HG03457 (cell line): ENCODE results near the gene AKNA.

Experiments used
- ATAC-seq: cut with Tn5 transposase; IDR thresholded peaks from one replicate; pipeline ENCODE4 v1.9.1; 2021; ENCODE audit warnings: moderate number of reproducible peaks; ENCODE audit not compliant: unreplicated experiment

AKNA gene

DNA sequence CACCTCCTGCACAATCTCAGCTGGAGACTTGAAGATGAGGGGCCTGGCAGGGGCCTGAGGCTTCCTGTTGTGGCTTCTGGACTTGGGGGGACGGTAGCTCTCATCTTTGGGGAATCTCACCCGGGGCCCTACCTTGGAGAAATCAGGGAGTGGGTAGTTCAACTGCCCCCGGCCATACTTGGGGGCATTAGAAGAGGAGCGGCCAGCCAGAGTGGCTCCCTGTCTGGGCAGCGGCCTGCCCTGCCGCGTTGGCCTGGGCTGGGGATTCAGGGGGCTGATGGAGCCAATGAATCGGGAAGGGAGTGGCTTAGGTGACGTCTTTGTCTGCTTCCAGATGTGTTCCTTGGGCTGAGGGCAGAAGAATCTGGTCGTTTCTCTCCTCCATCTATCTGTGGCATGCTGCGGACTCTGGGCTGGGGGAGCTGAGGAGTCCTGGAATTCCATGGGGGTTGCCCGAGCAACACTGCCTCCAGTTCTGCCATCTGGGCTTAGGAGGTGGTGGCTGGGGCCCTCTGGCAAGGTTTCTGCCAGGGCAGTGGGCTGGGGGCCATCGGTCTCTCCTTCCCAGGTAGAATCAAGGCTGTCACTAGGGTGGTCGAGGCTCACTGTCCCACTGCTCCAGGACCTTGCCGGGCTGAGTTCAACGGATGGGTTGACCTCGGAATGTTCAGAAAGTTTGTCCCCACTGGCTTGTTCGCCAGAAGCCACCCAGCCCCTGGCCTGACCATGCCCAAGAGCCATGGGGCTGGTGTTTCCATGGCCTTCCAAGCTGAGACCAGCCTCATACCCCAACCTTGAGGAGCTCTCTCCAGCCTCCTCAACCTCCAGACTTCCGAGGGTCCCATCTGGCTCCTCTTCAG lies 11.0 kb downstream of the AKNA start:
- no peak for ATAC-seq

DNA sequence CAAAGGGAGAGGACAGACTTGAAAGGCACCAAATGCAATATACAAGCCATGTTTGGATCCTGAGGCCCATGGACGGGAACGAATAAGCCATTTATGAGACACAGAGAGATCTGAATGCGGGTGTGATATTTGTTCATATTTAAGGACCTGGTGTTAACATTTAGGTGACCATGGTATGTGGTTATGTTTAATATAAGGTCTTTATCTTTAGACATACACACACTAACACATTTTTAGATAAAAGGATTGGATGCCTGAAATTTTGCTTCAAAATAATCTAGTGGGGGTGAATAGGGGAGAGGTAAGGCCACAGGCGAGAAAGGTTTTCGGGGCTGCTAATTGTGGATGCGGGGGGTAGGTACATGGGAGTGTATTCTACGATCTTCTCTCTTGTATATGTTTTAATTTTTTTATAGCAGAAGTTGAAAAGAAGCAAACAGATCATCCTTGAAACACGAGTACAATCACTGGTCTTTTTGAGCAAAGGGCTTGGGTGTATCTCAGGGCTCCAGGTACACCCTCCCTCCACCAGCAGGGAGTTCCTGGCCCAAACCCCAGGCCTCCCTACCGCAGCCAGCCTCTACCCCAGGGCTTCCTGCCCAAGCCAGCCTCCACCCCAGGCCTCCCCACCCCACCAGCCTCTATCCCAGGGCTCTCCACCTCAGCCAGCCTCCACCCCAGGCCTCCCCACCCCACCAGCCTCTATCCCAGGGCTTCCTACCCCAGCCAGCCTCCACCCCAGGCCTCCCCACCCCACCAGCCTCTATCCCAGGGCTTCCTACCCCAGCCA lies 12.2 kb downstream of the AKNA start:
- ATAC-seq: no peak

DNA sequence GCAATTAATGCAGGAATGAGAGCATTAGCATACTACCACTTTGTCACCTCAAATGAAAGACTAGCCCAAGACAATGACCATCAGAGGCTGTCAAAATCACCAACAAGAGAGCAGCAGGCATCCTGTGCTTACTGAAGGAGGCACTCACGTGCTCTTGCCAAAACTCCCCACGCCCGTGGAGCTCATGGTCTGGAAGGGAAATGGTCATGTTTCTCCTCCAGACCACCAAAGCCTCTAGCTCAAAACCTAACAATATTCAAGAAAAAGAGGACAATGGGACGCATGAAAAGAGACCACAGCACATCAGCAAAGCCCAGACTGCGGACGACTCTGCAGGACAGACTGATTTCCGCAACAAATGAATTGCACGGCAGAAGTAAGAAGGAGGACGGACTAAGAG lies 12.8 kb downstream of the AKNA start:
- no peak for ATAC-seq

DNA sequence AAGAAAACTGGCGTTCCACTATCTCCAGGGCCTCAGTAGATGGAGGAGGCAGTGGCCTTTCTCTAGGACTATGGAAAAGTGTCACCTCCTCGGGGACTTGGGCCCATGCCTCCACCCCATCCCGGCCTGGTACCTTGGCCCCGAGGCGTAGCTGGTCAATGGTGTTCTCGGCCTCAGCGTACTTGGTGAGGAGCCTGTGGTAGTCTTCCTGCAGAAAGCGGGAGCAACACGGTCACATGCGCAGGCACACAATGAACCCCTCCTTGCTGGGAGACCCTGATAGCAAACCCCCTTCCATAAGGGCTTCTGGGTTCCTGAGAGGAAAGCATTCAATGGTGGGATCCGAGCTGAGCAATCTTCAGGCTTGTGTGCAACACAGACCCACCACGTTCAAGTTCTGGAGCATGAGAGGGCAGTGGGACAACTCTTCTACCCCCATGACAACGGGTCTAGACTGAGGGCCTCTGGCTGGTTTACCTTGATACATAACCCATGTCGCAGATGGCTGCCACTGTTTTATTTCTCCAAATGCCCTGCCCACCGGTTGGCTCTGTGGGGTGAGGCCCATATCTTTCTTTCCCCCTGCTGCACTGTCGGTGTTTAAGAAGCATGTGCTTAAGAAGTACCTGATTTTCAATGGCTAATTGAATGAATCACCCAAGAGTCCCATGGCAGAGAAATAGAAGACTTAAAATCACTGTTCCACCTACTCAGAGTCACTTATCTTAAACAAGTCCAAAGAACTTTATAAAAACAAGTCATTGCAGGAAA lies 13.6 kb downstream of the AKNA start:
- no peak for ATAC-seq

DNA sequence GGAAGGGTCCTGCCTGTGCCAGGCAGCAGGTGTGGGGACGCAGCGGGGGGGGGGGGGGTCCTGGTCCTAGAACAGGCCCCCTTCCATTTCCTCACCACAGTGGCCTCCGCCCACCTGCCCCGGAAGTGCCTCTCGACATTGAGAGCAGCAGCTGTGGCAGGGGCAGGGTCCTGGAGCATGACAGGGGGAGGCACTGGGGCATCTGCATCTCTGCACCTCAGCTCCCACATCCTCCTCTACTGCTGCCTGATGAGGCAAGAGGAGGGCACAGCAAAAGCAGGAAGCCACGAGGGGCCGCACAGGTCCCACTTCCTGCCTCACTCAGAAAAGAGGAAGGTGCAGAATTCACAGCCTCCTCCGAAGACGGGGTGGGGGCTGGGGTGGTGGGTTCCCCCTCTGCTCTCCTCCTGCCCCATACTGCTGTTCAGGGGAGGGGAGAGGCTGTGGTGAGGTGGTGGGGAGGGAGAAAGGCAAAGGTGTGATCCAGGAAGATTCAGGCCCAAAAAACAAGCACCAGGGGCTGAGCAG lies 14.8 kb downstream of the AKNA start:
- peak; percentile 88 for ATAC-seq

DNA sequence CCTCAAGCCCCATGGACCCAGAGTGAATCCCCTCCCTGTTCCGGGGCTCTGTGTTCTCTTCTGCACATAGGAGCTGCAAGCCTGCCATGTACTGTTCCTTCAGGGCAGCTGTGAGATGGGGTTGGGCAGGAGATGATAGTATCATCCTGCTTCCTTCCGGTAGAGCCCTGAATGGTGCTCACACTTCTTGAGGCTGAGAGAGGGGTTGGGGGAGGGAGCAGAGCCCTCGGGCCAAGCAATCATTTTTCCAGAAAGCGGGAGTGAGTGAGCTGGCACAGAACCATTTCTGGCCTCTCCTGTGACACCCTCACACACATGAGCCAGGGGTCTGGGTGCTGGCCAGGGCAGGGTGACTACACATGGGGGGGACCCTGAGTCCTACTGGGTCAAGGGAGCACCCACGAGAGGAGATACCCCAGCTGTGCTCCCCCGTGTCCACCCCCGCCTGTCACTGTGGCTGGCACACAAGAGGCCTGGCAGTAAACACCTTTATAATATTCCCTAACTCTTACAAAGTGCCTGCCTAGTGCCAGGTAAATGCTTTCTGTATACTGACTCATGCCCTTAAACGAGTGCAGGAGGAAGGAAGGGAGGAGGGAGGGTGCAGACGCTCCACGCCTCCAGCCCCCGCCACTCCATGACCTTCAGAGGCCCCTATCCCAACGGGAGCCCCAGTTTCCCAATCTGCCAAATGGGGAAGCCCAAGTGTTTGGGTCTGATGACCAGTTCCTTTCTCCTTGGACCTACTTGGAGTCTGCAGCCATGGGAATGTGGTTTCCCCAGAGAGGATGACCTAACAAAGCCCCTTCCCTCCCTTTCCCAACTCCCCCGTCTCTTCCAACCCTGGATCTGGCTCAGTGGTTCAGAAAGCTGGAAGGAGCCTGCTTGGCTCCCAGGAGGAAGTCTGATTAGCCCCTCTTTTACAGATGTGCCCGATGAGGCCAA lies 15.5 kb downstream of the AKNA start:
- ATAC-seq: no peak

DNA sequence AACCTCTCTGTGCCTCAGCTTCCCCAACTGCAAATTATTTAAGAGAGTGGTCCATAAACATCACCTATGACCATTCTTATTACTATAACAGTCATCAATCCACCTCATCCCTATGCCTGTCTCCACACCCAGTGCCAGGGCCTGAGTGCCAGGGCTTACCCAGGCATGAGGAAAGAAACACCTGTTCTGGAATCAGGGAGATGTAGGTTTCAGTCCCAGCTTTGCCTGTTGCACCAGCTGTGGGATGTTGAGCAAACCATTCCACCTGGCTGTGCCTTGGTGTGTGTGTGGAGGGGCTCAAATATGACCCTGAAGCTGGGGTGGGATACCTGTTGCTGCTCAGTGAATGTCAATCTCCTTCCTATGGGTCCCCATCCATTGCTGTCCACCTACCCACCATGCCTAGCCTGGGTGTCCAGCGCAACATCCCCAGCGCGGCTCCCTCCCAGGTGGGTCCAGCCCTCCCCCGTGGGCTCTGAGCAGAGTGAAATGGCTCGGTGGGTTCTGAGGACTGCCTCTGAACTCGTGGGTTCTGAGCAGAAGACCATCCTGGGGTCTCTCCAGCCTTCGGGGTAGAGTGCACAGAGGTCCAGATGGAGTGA lies 16.3 kb downstream of the AKNA start:
- no peak for ATAC-seq

DNA sequence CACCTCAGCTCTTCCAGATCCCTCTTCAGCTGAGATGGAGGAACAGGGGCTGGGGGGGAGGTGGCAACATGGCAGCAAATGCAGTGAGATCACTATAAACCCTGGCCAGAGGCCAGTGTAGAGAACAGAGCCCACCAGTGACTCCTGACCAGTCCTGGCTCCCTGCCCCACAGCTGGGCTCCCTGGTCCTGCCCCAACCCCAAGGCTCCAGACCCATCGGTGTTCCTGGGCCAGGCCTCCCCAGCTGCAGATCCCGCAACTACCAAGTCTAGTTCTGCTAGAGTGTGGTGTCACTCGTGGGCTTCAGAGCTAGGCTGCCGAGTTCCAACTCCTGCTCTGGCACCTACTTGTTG lies 16.8 kb downstream of the AKNA start:
- ATAC-seq: no peak

DNA sequence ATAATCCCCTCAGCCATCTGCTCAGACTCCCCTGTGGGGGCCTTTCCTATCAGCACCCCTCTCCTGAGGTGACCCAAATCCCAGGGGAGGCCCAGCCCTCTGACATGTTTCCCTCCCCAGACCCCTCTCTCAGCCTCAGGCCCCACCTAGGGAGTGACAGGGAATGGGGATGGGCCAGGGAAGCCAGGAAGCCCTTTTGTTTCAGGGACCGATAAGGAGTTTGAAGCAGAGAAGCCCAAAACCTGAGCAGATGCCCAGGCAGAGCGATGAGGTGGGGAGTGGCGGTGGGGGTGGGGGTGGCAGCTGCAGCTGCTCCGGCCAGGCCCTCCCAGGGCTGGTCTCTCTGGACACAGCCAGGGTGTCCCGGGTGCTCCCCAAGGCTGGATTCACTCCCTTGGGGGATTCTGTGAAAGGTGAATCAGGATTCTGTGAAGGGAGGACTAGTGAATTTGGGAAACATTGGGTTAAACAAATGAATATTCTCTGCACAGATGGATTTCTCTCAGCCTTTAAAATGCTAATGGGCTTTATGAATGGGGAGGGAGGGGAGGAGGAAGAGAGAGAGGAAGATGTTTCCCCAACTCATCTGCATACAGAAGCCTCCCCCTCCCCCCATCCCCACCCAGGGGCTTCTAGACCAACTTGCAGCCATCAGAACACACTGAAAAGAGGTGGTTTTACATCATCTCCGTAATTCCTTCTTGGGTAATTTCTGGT lies 17.4 kb downstream of the AKNA start:
- ATAC-seq: no peak

DNA sequence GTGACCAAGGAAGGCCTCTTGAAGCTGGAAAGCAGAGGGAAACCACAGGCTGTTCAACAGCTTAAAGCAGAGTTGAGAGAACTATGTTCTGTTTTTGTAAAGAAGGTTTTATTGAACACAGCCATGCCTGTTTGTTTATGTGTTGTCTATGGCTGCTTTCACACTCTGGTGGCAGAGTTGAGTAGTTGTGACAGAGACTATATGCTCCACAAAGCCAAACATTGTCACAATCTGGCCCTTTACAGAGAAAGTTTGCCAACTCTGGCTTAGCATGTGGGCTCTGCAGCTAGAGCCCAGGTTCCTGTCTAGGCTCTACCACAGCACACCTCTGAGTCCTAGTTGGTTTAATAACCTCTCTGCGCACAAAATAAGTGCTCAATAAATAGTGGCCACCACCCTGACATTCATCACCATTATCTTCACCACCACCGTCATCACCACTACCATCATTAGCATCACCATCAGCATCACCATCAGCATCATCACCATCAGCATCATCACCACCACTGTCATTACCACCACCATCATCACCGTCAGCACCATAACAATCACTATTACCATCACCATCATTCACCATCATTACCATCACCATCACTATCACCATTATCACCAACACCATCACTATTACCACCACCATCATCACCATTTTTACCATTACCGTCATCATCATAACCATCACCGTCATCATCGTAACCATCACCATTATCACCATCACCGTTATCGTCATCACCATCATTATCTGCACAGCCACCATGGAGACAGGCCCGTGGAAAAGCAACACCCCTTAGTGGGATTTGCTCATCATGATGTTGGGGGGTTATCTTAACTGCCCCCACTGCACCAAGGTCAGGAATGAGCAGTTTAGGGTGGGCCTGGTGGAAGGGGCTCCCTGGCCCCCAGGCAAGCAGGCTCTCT lies 18.3 kb downstream of the AKNA start:
- ATAC-seq: no peak

DNA sequence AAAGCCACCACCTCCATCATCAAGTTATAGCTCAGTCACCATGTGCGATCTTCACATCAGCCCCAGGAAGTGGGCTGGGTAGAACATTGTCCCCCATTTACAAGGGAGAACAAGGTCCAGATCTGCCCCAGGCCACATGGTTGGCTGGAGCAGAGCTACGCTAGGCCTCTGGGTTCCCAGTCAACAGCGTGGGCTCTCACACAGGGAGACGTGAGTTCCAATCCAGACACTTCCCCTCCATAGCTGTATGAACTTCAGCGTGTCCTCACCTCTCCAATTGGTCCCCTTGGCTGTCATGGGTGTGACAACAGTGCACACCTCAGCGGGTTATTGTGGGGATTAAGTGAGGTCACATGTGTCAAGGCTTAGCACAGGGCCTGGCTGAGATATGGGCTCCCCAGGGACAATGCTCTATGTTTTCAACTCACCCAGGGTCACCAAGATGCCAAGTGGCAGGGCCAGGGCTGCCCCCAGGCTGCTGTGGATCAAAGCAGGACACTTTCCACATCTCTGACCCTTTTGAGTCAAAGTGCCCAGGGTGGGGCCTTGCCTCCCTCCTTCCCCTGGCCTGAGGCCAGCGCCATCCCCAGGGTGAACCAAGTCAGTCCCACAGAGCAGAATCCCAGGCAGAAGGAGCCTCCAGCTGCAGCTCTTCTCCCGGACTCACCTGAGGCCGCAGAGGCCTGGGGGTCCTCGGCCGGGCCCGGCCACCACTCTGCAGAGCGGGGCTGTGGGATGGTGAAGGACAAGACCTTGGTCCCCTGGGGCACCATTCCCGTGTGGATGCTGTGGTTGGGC lies 19.8 kb downstream of the AKNA start:
- ATAC-seq: no peak

DNA sequence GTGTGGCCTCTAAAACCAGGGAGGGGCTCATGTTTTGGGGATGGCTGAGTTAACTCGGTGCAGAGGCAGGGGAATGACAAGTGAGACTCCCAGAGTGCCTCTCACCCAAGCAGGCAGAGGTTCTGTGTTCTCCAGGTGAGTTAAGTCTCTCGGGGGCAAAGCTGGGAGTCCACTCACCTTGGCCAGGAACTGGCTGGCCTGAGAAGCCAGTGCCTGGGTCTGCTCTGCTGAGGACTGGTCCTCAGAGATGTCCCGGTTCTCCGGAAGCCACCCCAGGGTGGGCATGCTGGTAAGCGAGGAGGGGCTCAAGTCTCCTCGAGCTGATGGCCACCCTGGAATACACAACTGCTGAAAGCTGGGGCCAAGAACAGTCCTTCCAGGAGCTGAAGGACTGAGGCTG lies 20.4 kb downstream of the AKNA start:
- no peak for ATAC-seq

DNA sequence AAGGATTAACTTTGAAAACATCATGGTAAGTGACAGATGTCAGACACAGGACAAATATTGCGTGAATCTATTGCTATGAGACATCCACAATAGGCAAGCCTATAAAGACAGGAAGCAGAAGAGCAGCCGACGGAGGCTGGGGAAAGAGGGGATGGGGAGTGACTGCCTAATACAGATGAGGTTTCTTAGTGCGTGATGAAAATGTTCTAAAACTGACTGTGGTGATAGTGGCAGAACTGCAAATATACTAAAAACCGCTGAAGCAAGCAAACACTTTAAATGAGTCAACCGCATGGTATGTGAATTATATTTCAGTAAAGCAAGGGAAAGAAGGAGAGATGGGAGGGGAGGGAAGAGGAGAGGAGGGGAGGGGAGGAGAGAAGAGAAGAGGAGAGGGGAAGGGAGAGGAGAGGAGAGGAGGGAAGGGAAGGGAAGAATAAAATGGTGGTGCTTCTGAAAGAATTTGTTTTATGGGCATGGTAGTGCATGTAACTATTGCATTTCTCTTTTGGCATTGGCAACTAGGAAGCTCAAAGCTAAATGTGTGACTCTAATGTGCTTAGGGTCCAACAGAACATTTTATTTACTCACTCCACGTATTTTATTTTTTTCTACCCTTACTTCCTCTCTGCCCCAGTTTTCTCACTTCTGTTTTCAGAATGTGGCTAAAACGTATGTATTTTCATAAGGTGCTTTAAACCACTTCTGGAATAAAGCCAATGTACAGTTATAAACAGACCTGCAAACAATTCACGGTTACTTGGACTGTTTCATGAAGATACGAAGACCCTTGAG lies 21.3 kb downstream of the AKNA start:
- ATAC-seq: no peak

DNA sequence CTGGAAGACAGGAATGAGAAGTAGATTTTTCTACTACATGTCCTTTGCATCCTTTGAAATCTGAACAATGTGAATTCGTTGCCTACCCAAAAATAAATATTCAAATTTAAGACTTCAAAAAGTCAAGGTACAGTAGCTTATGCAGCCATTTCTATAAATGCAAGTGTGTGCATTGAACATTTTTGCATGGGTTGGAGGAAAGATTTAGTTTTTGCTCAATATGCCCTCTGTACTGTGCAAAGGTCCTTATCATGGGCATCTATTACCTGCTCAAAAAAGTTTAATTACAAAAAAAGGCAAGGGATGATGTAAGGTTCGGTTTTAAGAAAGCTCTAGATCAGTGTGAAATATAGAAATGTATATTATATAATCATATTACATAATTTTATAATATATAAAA lies 22.6 kb downstream of the AKNA start:
- no peak for ATAC-seq

DNA sequence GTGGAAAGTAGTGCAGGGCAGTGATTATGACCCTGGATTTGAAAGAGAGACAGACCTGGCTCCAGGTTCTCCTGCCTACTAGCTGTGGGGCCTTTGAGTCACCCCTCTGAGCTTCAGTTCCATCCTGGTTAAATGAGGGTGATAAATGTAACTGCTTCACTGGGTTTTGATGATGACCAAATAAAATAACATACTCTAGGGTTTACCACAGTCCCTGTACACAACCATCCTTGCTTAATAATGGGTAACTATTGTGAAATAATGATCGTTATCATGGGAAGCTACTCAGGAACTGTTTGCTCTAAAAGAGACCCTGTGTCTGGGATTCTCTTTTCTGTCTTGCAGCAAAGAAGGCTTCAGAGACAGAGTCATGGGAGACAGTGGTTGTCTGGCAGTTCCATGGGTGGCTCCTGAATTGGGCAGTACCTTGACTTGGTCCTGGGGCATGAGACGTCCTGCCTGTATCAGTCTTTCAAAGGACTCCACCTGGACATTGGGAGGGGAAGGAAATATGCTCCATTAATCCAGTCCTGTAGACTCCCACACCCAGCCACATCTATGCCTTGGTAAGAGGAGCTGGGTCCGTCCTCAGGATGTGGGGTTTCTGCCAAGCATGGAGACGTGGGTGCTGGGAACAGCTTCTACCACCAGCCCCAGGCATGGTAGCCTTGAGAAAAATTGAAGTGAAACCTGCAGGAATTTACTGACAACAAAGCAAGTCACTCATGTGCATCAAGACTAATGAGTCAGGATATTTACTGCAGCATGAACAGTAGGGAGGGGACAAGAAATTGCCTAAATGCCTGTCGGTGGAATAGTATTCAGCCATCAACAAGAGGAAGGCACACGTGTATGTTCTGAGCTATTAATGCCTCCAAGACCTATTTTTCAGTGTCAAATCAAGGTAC lies 23.4 kb downstream of the AKNA start:
- ATAC-seq: no peak

DNA sequence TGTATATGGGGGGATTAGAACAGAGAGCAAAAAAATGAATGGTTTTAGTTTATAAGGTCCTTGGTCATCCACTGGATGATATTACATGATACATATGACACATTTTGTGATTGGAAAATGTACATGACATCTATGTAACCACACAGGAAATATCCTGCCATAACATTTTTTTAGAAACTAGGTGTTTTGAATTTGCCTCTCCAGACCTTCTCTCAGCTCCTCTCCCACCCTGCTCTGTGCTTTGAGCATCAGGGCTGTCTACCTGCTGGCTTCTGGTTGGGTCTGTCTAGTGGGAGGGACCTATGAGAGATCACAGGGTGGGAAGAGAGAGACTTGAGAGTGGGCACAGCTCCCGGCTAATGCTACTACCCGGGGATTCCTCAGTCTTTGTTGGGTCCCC lies 24.4 kb downstream of the AKNA start:
- no peak for ATAC-seq
